Superior temporal gyrus (tissue), 1 donor: ENCODE measurements around the gene CHTOP.

Experiments used
- DNase-seq: peaks from one replicate; pipeline ENCODE4 v3.0.0-alpha.2; 2016; ENCODE audit errors: extremely low spot score

Gene CHTOP

GRCh38 chr1:153612755-153613331 lies 21.0 kb upstream of the CHTOP start, which contains the start of gene S100A16:
Gene S100A16, minus strand, starts transcription at chr1:153613137. Its CDS starts 4,986 bp downstream, at chr1:153608151.
- no peak for DNase-seq

GRCh38 chr1:153613406-153613805 lies 20.5 kb upstream of the CHTOP start:
- DNase-seq = no peak

GRCh38 chr1:153614189-153614900 lies 19.5 kb upstream of the CHTOP start:
- no peak for DNase-seq

GRCh38 chr1:153614906-153615305 lies 19.0 kb upstream of the CHTOP start:
- no peak for DNase-seq

- no peak for DNase-seq
Observed at GRCh38 chr1:153615406-153615805, 18.5 kb upstream of the CHTOP start.

- DNase-seq = no peak
Observed at GRCh38 chr1:153616144-153616916, 17.5 kb upstream of the CHTOP start, which contains the start of gene S100A14. Gene S100A14, minus strand, starts transcription at chr1:153616325. Its CDS starts 467 bp downstream, at chr1:153615858.

GRCh38 chr1:153616917-153617311 lies 17.0 kb upstream of the CHTOP start:
- no peak for DNase-seq

- no peak for DNase-seq
Observed at GRCh38 chr1:153617663-153618062, 16.2 kb upstream of the CHTOP start.

GRCh38 chr1:153619171-153619570 lies 14.7 kb upstream of the CHTOP start:
- no peak for DNase-seq

- no peak for DNase-seq
Observed at GRCh38 chr1:153623101-153623500, 10.8 kb upstream of the CHTOP start.

- no peak for DNase-seq
Observed at GRCh38 chr1:153624965-153625611, 8.8 kb upstream of the CHTOP start.

- DNase-seq = no peak
Observed at GRCh38 chr1:153626477-153626903, 7.4 kb upstream of the CHTOP start.

- peak; percentile 57 for DNase-seq
Observed at GRCh38 chr1:153626904-153627714, 6.8 kb upstream of the CHTOP start, which contains the start of gene S100A13. Gene S100A13, minus strand, starts transcription at chr1:153627505. Its CDS starts 1,033 bp downstream, at chr1:153626472.

GRCh38 chr1:153627715-153628626 lies 5.9 kb upstream of the CHTOP start, which contains the start of gene S100A1:
Gene S100A1, plus strand, starts transcription at chr1:153628434. Its CDS starts 2,088 bp downstream, at chr1:153630522.
- DNase-seq = peak; percentile 76

GRCh38 chr1:153628638-153629342 lies 5.1 kb upstream of the CHTOP start:
- DNase-seq = no peak

- DNase-seq = no peak
Observed at GRCh38 chr1:153629343-153629665, 4.6 kb upstream of the CHTOP start.

- DNase-seq = no peak
Observed at GRCh38 chr1:153629971-153630370, 3.9 kb upstream of the CHTOP start.

- DNase-seq = no peak
Observed at GRCh38 chr1:153630384-153630783, 3.5 kb upstream of the CHTOP start.
